ENCODE data around the gene KRT35. TPM values are rescaled to one million over a fixed set of nuclear protein-coding genes. Genes with fewer than 3 reads are reported as not detected.

KRT35 gene
- total RNA-seq, 2 donors from 2014 or later = not detected

GRCh38 chr17:41499714-41500113 lies 18.8 kb upstream of the KRT35 start:
- no peaks in the 10 kb centered on the region for H3K36me3 ChIP-seq (ENCODE audit: control insufficient read depth, insufficient read depth, low read length)
- no peaks in the 10 kb centered on the region for H3K4me1 ChIP-seq (ENCODE audit: control insufficient read depth, insufficient read depth, low read length)
- H3K27ac Mint-ChIP-seq = no peak overlapping the region
- no peaks in the 10 kb centered on the region for H3K27me3 ChIP-seq (ENCODE audit: control insufficient read depth, insufficient read depth, low read length, poor library complexity, severe bottlenecking)
- H3K9ac ChIP-seq (ENCODE audit: extremely low read depth, low read length, poor library complexity, severe bottlenecking) = no peak overlapping the region
- no peak overlapping the region for H3K4me3 Mint-ChIP-seq
- H3K4me3 ChIP-seq (ENCODE audit: low read length) = no peak overlapping the region
- peaks cover 19% of the 10 kb centered on the region for H3K4me1 Mint-ChIP-seq
- no peaks in the 10 kb centered on the region for H3K9me3 Mint-ChIP-seq
- no peak overlapping the region for H3K27ac ChIP-seq (ENCODE audit: low read depth, low read length)
- H3K36me3 Mint-ChIP-seq (ENCODE audit: low read depth) = no peaks in the 10 kb centered on the region
- WGBS, 2 experiments (ENCODE audit: insufficient coverage in 1 of 2, insufficient read length in 1 of 2) = 90% methylated on average over 4 to 5 of the region's 5 CpGs
- TF ChIP-seq CTCF (conservative IDR thresholded peaks at IDR 0.05) = no peak
- no peaks in the 10 kb centered on the region for H3K9me3 ChIP-seq (ENCODE audit: control insufficient read depth, low read length)
- H3K27me3 Mint-ChIP-seq (ENCODE audit: insufficient read depth) = peaks cover 3% of the 10 kb centered on the region
- DNase-seq = no peak

GRCh38 chr17:41498276-41498675 lies 17.3 kb upstream of the KRT35 start:
- DNase-seq = no peak
- H3K9ac ChIP-seq (ENCODE audit: extremely low read depth, low read length, poor library complexity, severe bottlenecking) = no peak overlapping the region
- no peaks in the 10 kb centered on the region for H3K27me3 ChIP-seq (ENCODE audit: control insufficient read depth, insufficient read depth, low read length, poor library complexity, severe bottlenecking)
- 88 to 89% methylated on average over 6 of the region's 6 CpGs for WGBS, 2 experiments (ENCODE audit: insufficient coverage in 1 of 2, insufficient read length in 1 of 2)
- Mint-ChIP-seq H3K9me3 (no peaks in the 10 kb centered on the region), H3K36me3 (ENCODE audit: low read depth) (no peaks in the 10 kb centered on the region), H3K4me1 (peaks cover 19% of the 10 kb centered on the region), H3K27ac (no peak overlapping the region), H3K27me3 (ENCODE audit: insufficient read depth) (peaks cover 10% of the 10 kb centered on the region), H3K4me3 (no peak overlapping the region)
- H3K9me3 ChIP-seq (ENCODE audit: control insufficient read depth, low read length) = no peaks in the 10 kb centered on the region
- no peak overlapping the region for H3K4me3 ChIP-seq (ENCODE audit: low read length)
- H3K27ac ChIP-seq (ENCODE audit: low read depth, low read length) = no peak overlapping the region
- H3K4me1 ChIP-seq (ENCODE audit: control insufficient read depth, insufficient read depth, low read length) = no peaks in the 10 kb centered on the region
- no peaks in the 10 kb centered on the region for H3K36me3 ChIP-seq (ENCODE audit: control insufficient read depth, insufficient read depth, low read length)
- TF ChIP-seq CTCF (conservative IDR thresholded peaks at IDR 0.05) = no peak

GRCh38 chr17:41496803-41497484 lies 16.0 kb upstream of the KRT35 start:
- H3K9me3 ChIP-seq (ENCODE audit: control insufficient read depth, low read length) = no peaks in the 10 kb centered on the region
- no peaks in the 10 kb centered on the region for H3K36me3 ChIP-seq (ENCODE audit: control insufficient read depth, insufficient read depth, low read length)
- DNase-seq = peak; percentile 96
- H3K36me3 Mint-ChIP-seq (ENCODE audit: low read depth) = no peaks in the 10 kb centered on the region
- H3K27ac ChIP-seq (ENCODE audit: low read depth, low read length) = no peak overlapping the region
- H3K27ac Mint-ChIP-seq = no peak overlapping the region
- H3K27me3 Mint-ChIP-seq (ENCODE audit: insufficient read depth) = peaks cover 15% of the 10 kb centered on the region
- H3K4me3 Mint-ChIP-seq = no peak overlapping the region
- peaks cover 19% of the 10 kb centered on the region for H3K4me1 Mint-ChIP-seq
- no peaks in the 10 kb centered on the region for H3K27me3 ChIP-seq (ENCODE audit: control insufficient read depth, insufficient read depth, low read length, poor library complexity, severe bottlenecking)
- no peak overlapping the region for H3K9ac ChIP-seq (ENCODE audit: extremely low read depth, low read length, poor library complexity, severe bottlenecking)
- no peak overlapping the region for H3K4me3 ChIP-seq (ENCODE audit: low read length)
- TF ChIP-seq CTCF (conservative IDR thresholded peaks at IDR 0.05) = peak; percentile 91
- no peaks in the 10 kb centered on the region for H3K4me1 ChIP-seq (ENCODE audit: control insufficient read depth, insufficient read depth, low read length)
- 84 to 91% methylated on average over 4 to 12 of the region's 12 CpGs for WGBS, 2 experiments (ENCODE audit: insufficient coverage in 1 of 2, insufficient read length in 1 of 2)
- no peaks in the 10 kb centered on the region for H3K9me3 Mint-ChIP-seq
